IPS-20b (cell line): ENCODE data around the gene JPH2.

ENCODE experiments used
- H3K27ac ChIP-seq: one replicate; pipeline ENCODE4 v1.5.1; 2013; ENCODE audit warnings: low read length
- H3K27me3 ChIP-seq: 2 replicates; pipeline ENCODE4 v1.6.1; 2013; ENCODE audit warnings: mild to moderate bottlenecking, low read length, inconsistent platforms; ENCODE audit not compliant: insufficient read depth
- H3K36me3 ChIP-seq: 2 replicates; pipeline ENCODE4 v1.6.1; 2013; ENCODE audit warnings: low read depth, mild to moderate bottlenecking, inconsistent platforms, low read length, moderate library complexity; ENCODE audit not compliant: insufficient read depth
- H3K4me1 ChIP-seq: 2 replicates; pipeline ENCODE4 v1.6.1; 2013; ENCODE audit warnings: mild to moderate bottlenecking, control low read depth, inconsistent platforms, low read length, moderate library complexity; ENCODE audit not compliant: insufficient read depth
- H3K4me3 ChIP-seq: 2 replicates; pipeline ENCODE4 v1.5.1; 2013; ENCODE audit warnings: mild to moderate bottlenecking, low read length, inconsistent platforms
- H3K9ac ChIP-seq: 2 replicates; pipeline ENCODE4 v1.6.1; 2013; ENCODE audit warnings: low read depth, mild to moderate bottlenecking, inconsistent platforms, low read length, moderate library complexity
- H3K9me3 ChIP-seq: 2 replicates; pipeline ENCODE4 v1.6.1; 2013; ENCODE audit warnings: mild to moderate bottlenecking, low read depth, low read length, inconsistent platforms; ENCODE audit not compliant: insufficient read depth

JPH2 gene

GRCh38 chr20:44117296-44118184 is 69.4 kb downstream of the JPH2 start:
- no peak overlapping the region for H3K4me3 ChIP-seq
- H3K27me3 ChIP-seq, result no peaks in the 10 kb centered on the region
- H3K9me3 ChIP-seq, result no peaks in the 10 kb centered on the region
- no peak overlapping the region for H3K9ac ChIP-seq
- no peaks in the 10 kb centered on the region for H3K4me1 ChIP-seq
- H3K36me3 ChIP-seq, result no peaks in the 10 kb centered on the region
- H3K27ac ChIP-seq, result no peak overlapping the region

- no peaks in the 10 kb centered on the region for H3K36me3 ChIP-seq
- no peaks in the 10 kb centered on the region for H3K9me3 ChIP-seq
- no peak overlapping the region for H3K9ac ChIP-seq
- no peak overlapping the region for H3K27ac ChIP-seq
- H3K4me1 ChIP-seq, result no peaks in the 10 kb centered on the region
- H3K4me3 ChIP-seq, result no peak overlapping the region
- no peaks in the 10 kb centered on the region for H3K27me3 ChIP-seq
Observed at GRCh38 chr20:44115762-44116644, 71.0 kb downstream of the JPH2 start.

GRCh38 chr20:44115181-44115580 is 71.8 kb downstream of the JPH2 start:
- Histone ChIP-seq H3K9me3 (no peaks in the 10 kb centered on the region), H3K27me3 (no peaks in the 10 kb centered on the region), H3K9ac (no peak overlapping the region), H3K4me3 (no peak overlapping the region), H3K36me3 (no peaks in the 10 kb centered on the region), H3K27ac (no peak overlapping the region), H3K4me1 (no peaks in the 10 kb centered on the region)

- no peak overlapping the region for H3K4me3 ChIP-seq
- no peaks in the 10 kb centered on the region for H3K27me3 ChIP-seq
- H3K9ac ChIP-seq, result no peak overlapping the region
- H3K27ac ChIP-seq, result no peak overlapping the region
- H3K36me3 ChIP-seq, result no peaks in the 10 kb centered on the region
- no peaks in the 10 kb centered on the region for H3K9me3 ChIP-seq
- H3K4me1 ChIP-seq, result no peaks in the 10 kb centered on the region
Observed at GRCh38 chr20:44113618-44114376, 73.2 kb downstream of the JPH2 start.

GRCh38 chr20:44112889-44113617 is 73.9 kb downstream of the JPH2 start:
- Histone ChIP-seq H3K36me3 (no peaks in the 10 kb centered on the region), H3K9ac (no peak overlapping the region), H3K4me3 (no peak overlapping the region), H3K9me3 (peaks cover 7% of the 10 kb centered on the region), H3K4me1 (no peaks in the 10 kb centered on the region), H3K27ac (no peak overlapping the region), H3K27me3 (no peaks in the 10 kb centered on the region)

GRCh38 chr20:44112456-44112855 is 74.5 kb downstream of the JPH2 start:
- no peaks in the 10 kb centered on the region for H3K4me1 ChIP-seq
- no peaks in the 10 kb centered on the region for H3K36me3 ChIP-seq
- no peaks in the 10 kb centered on the region for H3K27me3 ChIP-seq
- H3K4me3 ChIP-seq, result no peak overlapping the region
- H3K9me3 ChIP-seq, result peaks cover 13% of the 10 kb centered on the region
- H3K9ac ChIP-seq, result no peak overlapping the region
- H3K27ac ChIP-seq, result no peak overlapping the region

- H3K9ac ChIP-seq, result no peak overlapping the region
- no peaks in the 10 kb centered on the region for H3K4me1 ChIP-seq
- H3K36me3 ChIP-seq, result no peaks in the 10 kb centered on the region
- no peak overlapping the region for H3K27ac ChIP-seq
- no peaks in the 10 kb centered on the region for H3K27me3 ChIP-seq
- peaks cover 15% of the 10 kb centered on the region for H3K9me3 ChIP-seq
- H3K4me3 ChIP-seq, result no peak overlapping the region
Observed at GRCh38 chr20:44111712-44112335, 75.2 kb downstream of the JPH2 start.

- H3K9ac ChIP-seq, result no peak overlapping the region
- no peaks in the 10 kb centered on the region for H3K4me1 ChIP-seq
- H3K4me3 ChIP-seq, result no peak overlapping the region
- H3K36me3 ChIP-seq, result no peaks in the 10 kb centered on the region
- peaks cover 15% of the 10 kb centered on the region for H3K9me3 ChIP-seq
- no peak overlapping the region for H3K27ac ChIP-seq
- H3K27me3 ChIP-seq, result no peaks in the 10 kb centered on the region
Observed at GRCh38 chr20:44110816-44111568, 76.0 kb downstream of the JPH2 start.

- Histone ChIP-seq H3K9me3 (peaks cover 15% of the 10 kb centered on the region), H3K27ac (no peak overlapping the region), H3K27me3 (no peaks in the 10 kb centered on the region), H3K4me3 (no peak overlapping the region), H3K9ac (no peak overlapping the region), H3K36me3 (no peaks in the 10 kb centered on the region), H3K4me1 (no peaks in the 10 kb centered on the region)
Observed at GRCh38 chr20:44109951-44110361, 77.0 kb downstream of the JPH2 start.

- Histone ChIP-seq H3K9me3 (peaks cover 15% of the 10 kb centered on the region), H3K9ac (no peak overlapping the region), H3K36me3 (no peaks in the 10 kb centered on the region), H3K4me1 (no peaks in the 10 kb centered on the region), H3K27ac (no peak overlapping the region), H3K4me3 (no peak overlapping the region), H3K27me3 (peaks cover 12% of the 10 kb centered on the region)
Observed at GRCh38 chr20:44106615-44107014, 80.4 kb downstream of the JPH2 start.
